K562 (cell line): ENCODE results near the gene NINL. TPM values are rescaled to one million over a fixed set of nuclear protein-coding genes. Genes with fewer than 3 reads are reported as not detected.

Source experiments
- ATAC-seq: fragments of 200-7000 bp; cut with Tn5 transposase; 3 replicates; pipeline ENCODE4 v1.9.1; 2020; ENCODE audit warnings: moderate library complexity
- BruUV-seq: library from RNA; stranded (reverse); fragments of 400-500 nt; replicated peaks from 2 replicates; lab custom pipeline; 2021; lab: Mats Ljungman, UMichigan
- CTCF ChIA-PET: fragments of 300-600 bp; formaldehyde crosslinking; extraction: SDS; loops from one replicate; lab custom pipeline; 2021; ENCODE audit warnings: low intra/inter-chr PET ratio; lab: Yijun Ruan, JAX
- POLR2A ChIA-PET: fragments of 300-600, 350-650 bp; sonication (Branson Sonifier 250); formaldehyde crosslinking; extraction: SDS; loops from one replicate; lab custom pipeline; 2021; ENCODE audit warnings: antibody characterized with exemption, inconsistent platforms; lab: Yijun Ruan, JAX
- DNase-seq, 4 experiments: peaks; one replicate each; pipeline versions ENCODE4 v3.0.0 to v3.0.0-alpha.2; 2011 to 2018; ENCODE audit warnings: low spot score in 3 of 4, mixed read lengths in 3 of 4; ENCODE audit errors: extremely low read depth in 1 of 4
- FAIRE-seq: peaks from 2 replicates; lab custom pipeline; 2011; peaks lifted over from hg19 to GRCh38; lab: Jason Lieb, UNC
- H2AFZ ChIP-seq: 2 replicates; pipeline ENCODE4 v1.6.0; 2011; ENCODE audit warnings: low read depth, low read length, control low read depth, inconsistent platforms
- H3K27ac ChIP-seq: fragments of 200-600 bp; 3 replicates; pipeline ENCODE4 v1.8.0; 2011; ENCODE audit warnings: low read depth, mild to moderate bottlenecking, control low read depth, inconsistent platforms, low read length, moderate library complexity, mixed read lengths; ENCODE audit errors: extremely low read depth
- H3K27me3 ChIP-seq, 2 experiments: fragments of 300-600 bp in 1 of 2; 2 replicates in 1 of 2; 3 replicates in 1 of 2; pipeline versions ENCODE4 v1.6.0 to v1.8.0; 2011; ENCODE audit warnings: inconsistent platforms in 2 of 2, low read length in 2 of 2, mild to moderate bottlenecking in 1 of 2, mixed read lengths in 1 of 2, moderate library complexity in 1 of 2; ENCODE audit not compliant: control insufficient read depth in 2 of 2, insufficient read depth in 2 of 2
- H3K36me3 ChIP-seq: fragments of 300-600 bp; 3 replicates; pipeline ENCODE4 v1.8.0; 2011; ENCODE audit warnings: mild to moderate bottlenecking, low read length, inconsistent platforms; ENCODE audit not compliant: control insufficient read depth, insufficient read depth
- H3K4me1 ChIP-seq, 2 experiments: fragments of 200-600 bp in 1 of 2; replicated peaks in 1 of 2; 2 replicates in 1 of 2; 3 replicates in 1 of 2; pipeline versions ENCODE4 v1.5.1 to v1.8.0; 2011; ENCODE audit warnings: inconsistent platforms in 2 of 2, low read length in 2 of 2, mild to moderate bottlenecking in 1 of 2, mixed read lengths in 1 of 2, moderate library complexity in 1 of 2; ENCODE audit not compliant: control insufficient read depth in 2 of 2, insufficient read depth in 2 of 2
- H3K4me2 ChIP-seq: 2 replicates; pipeline ENCODE4 v1.6.1; 2011; ENCODE audit warnings: low read length, control low read depth, inconsistent platforms, mixed read lengths; ENCODE audit not compliant: insufficient read depth
- H3K4me3 ChIP-seq: fragments of 200-600 bp; sonication (generic), shearing (Covaris generic); 2 replicates; pipeline ENCODE4 v1.5.1; 2016; ENCODE audit warnings: control low read depth, inconsistent platforms
- H3K79me2 ChIP-seq: fragments of 200-600 bp; 3 replicates; pipeline ENCODE4 v1.8.0; 2011; ENCODE audit warnings: low read length, inconsistent platforms; ENCODE audit not compliant: control insufficient read depth, insufficient read depth
- H3K9ac ChIP-seq, 2 experiments: 2 replicates each; pipeline versions ENCODE4 v1.6.0 to v1.6.1; 2011; ENCODE audit warnings: low read depth in 2 of 2, low read length in 2 of 2, control low read depth in 1 of 2, inconsistent platforms in 1 of 2, mild to moderate bottlenecking in 1 of 2, mixed read lengths in 1 of 2; ENCODE audit not compliant: insufficient read depth in 1 of 2
- H3K9me1 ChIP-seq: one replicate; pipeline ENCODE4 v1.6.0; 2011; ENCODE audit warnings: inconsistent platforms, mild to moderate bottlenecking, low read length, moderate library complexity; ENCODE audit not compliant: control insufficient read depth, insufficient read depth
- H3K9me3 ChIP-seq: replicated peaks from 2 replicates; pipeline ENCODE4 v1.5.1; 2011; ENCODE audit warnings: low read depth, low read length, inconsistent platforms; ENCODE audit not compliant: control insufficient read depth, insufficient read depth
- H4K20me1 ChIP-seq: replicated peaks from 2 replicates; pipeline ENCODE4 v1.6.1; 2011; ENCODE audit warnings: low read length, inconsistent platforms, mixed read lengths; ENCODE audit not compliant: control insufficient read depth, insufficient read depth
- EP400 ChIP-seq: fragments of 450-650 bp; IDR thresholded peaks from 2 replicates; pipeline ENCODE4 v1.6.1; 2017; ENCODE audit warnings: antibody characterized with exemption, mild to moderate bottlenecking, moderate library complexity
- KHSRP ChIP-seq: fragments of 450-650 bp; IDR thresholded peaks from 2 replicates; pipeline ENCODE4 v1.6.1; 2017
- MAX ChIP-seq: sonication (generic); formaldehyde crosslinking; IDR thresholded peaks from 2 replicates; pipeline ENCODE4 v1.9.0; 2022; ENCODE audit warnings: mild to moderate bottlenecking, missing genetic modification reagents
- RBM17 ChIP-seq: fragments of 200-400 bp; formaldehyde crosslinking; IDR thresholded peaks from 2 replicates; pipeline ENCODE4 v1.6.1; 2017; ENCODE audit warnings: low read depth, mild to moderate bottlenecking, low read length, borderline replicate concordance
- SAFB ChIP-seq: fragments of 200-400 bp; formaldehyde crosslinking; IDR thresholded peaks from 2 replicates; pipeline ENCODE4 v1.6.1; 2017; ENCODE audit warnings: low read depth, low read length, borderline replicate concordance
- SAP30 ChIP-seq: fragments of 200-600 bp; sonication (generic); IDR thresholded peaks from 2 replicates; pipeline ENCODE4 v1.6.1; 2012; ENCODE audit warnings: borderline replicate concordance, low read depth, mild to moderate bottlenecking, moderate library complexity, low read length, control low read depth, inconsistent platforms; ENCODE audit not compliant: insufficient read depth, poor library complexity, severe bottlenecking
- SNIP1 ChIP-seq: fragments of 450-650 bp; IDR thresholded peaks from 2 replicates; pipeline ENCODE4 v1.7.1; 2017; ENCODE audit warnings: low read depth, mild to moderate bottlenecking
- ZBTB33 ChIP-seq: sonication (generic); formaldehyde crosslinking; IDR thresholded peaks from 2 replicates; pipeline ENCODE4 v1.8.1; 2023; ENCODE audit warnings: mild to moderate bottlenecking, missing genetic modification reagents
- WGBS: fragments of 100-300 bp; shearing (Covaris generic); methylation state at CpG from one replicate; pipeline ENCODE4 v1.1.6; 2016; ENCODE audit warnings: low coverage, mixed read lengths; ENCODE audit not compliant: insufficient coverage; ENCODE audit errors: missing lambda C conversion rate; 5-methylcytosine and 5-hydroxymethylcytosine counted together
- in situ Hi-C: fragments of 300-500 bp; cut with MboI; formaldehyde crosslinking; loops from 4 replicates; pipeline ENCODE4 v1.15.0; 2018; ENCODE audit warnings: inconsistent platforms, mixed read lengths
- intact Hi-C: fragments of 100-400 bp; cut with micrococcal nuclease; formaldehyde crosslinking; loops from 2 replicates; pipeline ENCODE4 v1.14.2; 2022
- polyA plus RNA-seq, 8 experiments: library from polyadenylated mRNA; depleted of rRNA in 4 of 8; stranded (reverse) in 5 of 8; unstranded in 3 of 8; fragments of >200 nt; fragmentation: Nextera tagmentation in 2 of 8; fragmentation: Illumina TruSeq in 1 of 8; extraction: Ambion mirVana in 2 of 8; extraction: Trizol in 1 of 8; gene quantifications; 2 replicates each; pipeline versions ENCODE4 v1.2.1 to v1.2.3, GENCODE V29; 2011 to 2014; ENCODE audit warnings: inconsistent platforms in 1 of 8, missing spikeins in 1 of 8
- total RNA-seq, 7 experiments: library from RNA; depleted of rRNA in 6 of 7; stranded (reverse); fragments of >200 nt in 6 of 7; fragmentation: Illumina TruSeq in 2 of 7; extraction: Trizol in 2 of 7; gene quantifications; 2 replicates each; pipeline versions ENCODE4 v1.2.1 to v1.2.3, GENCODE V29; 2011 to 2021; ENCODE audit warnings: low replicate concordance in 1 of 7
- TF ChIP-seq, protein P1 (sequence below): sonication (generic); formaldehyde crosslinking; IDR thresholded peaks from 2 replicates; pipeline ENCODE4 v1.8.1; 2023; ENCODE audit warnings: missing genetic modification reagents, mild to moderate bottlenecking, borderline replicate concordance

The NINL gene
- total and polyA plus RNA-seq, 9 of the 15 experiments (the other 6 are each of a cell fraction or from before 2014, with no cell fraction given), result 0.03 to 0.22 (median 0.05) TPM; not detected in 5

- no peak for FAIRE-seq
- intact Hi-C loops, result no loop called here
- in situ Hi-C loops, result no loop called here
Observed at GRCh38 chr20:25444556-25444955, 140.8 kb downstream of the NINL start.

DNA sequence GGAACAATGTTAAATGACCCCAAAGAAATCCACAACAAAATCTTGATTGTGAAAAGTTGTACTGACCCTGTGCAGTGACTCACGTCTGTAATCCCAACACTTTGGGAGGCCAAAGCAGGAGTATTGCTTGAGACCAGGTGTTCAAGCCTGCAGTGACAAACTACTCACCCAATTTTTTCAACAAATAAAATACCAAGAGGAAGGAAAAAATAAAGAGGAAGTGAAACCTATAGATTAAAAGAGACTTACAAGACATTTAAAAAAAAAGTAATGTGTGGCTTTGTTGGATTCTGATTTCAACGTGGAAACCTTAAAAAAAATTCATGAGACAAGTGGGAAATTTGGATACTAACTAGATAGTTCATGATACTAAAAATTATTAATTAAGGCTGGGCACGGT lies 146.0 kb downstream of the NINL start:
- no TSS peak for BruUV-seq
- no peak for ATAC-seq
- intact Hi-C loops (no loop called here), in situ Hi-C loops (no loop called here)
- no peaks in the 10 kb centered on the region for H3K9me3 ChIP-seq
- no peaks in the 10 kb centered on the region for H3K4me1 ChIP-seq
- H3K9ac ChIP-seq, result no peak overlapping the region
- H3K79me2 ChIP-seq, result no peaks in the 10 kb centered on the region
- H3K9me1 ChIP-seq, result no peaks in the 10 kb centered on the region
- POLR2A ChIA-PET, result no interaction called here
- no peak overlapping the region for H3K4me3 ChIP-seq
- H3K27me3 ChIP-seq, result no peaks in the 10 kb centered on the region
- H3K4me2 ChIP-seq, result no peak overlapping the region
- no peak overlapping the region for H3K27ac ChIP-seq
- no peaks in the 10 kb centered on the region for H4K20me1 ChIP-seq
- peaks cover 50% of the 10 kb centered on the region; the same call in 1 of the 3 replicates for H3K36me3 ChIP-seq
- CTCF ChIA-PET, result no interaction called here
- no peak overlapping the region for H2AFZ ChIP-seq
- WGBS, result 81% methylated on average over 3 of the region's 3 CpGs
- FAIRE-seq, result no peak
- no peak for DNase-seq
- no peak for TF ChIP-seq EP400
- TF ChIP-seq, protein P1, sequence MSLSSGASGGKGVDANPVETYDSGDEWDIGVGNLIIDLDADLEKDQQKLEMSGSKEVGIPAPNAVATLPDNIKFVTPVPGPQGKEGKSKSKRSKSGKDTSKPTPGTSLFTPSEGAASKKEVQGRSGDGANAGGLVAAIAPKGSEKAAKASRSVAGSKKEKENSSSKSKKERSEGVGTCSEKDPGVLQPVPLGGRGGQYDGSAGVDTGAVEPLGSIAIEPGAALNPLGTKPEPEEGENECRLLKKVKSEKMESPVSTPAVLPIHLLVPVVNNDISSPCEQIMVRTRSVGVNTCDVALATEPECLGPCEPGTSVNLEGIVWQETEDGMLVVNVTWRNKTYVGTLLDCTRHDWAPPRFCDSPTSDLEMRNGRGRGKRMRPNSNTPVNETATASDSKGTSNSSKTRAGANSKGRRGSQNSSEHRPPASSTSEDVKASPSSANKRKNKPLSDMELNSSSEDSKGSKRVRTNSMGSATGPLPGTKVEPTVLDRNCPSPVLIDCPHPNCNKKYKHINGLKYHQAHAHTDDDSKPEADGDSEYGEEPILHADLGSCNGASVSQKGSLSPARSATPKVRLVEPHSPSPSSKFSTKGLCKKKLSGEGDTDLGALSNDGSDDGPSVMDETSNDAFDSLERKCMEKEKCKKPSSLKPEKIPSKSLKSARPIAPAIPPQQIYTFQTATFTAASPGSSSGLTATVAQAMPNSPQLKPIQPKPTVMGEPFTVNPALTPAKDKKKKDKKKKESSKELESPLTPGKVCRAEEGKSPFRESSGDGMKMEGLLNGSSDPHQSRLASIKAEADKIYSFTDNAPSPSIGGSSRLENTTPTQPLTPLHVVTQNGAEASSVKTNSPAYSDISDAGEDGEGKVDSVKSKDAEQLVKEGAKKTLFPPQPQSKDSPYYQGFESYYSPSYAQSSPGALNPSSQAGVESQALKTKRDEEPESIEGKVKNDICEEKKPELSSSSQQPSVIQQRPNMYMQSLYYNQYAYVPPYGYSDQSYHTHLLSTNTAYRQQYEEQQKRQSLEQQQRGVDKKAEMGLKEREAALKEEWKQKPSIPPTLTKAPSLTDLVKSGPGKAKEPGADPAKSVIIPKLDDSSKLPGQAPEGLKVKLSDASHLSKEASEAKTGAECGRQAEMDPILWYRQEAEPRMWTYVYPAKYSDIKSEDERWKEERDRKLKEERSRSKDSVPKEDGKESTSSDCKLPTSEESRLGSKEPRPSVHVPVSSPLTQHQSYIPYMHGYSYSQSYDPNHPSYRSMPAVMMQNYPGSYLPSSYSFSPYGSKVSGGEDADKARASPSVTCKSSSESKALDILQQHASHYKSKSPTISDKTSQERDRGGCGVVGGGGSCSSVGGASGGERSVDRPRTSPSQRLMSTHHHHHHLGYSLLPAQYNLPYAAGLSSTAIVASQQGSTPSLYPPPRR (CRISPR knock-in tag), result no peak
- TF ChIP-seq ZBTB33 (CRISPR knock-in tag), result no peak
- no peak for TF ChIP-seq SAFB
- TF ChIP-seq SAP30, result no peak

More at GRCh38 chr20:25444556-25444955, 140.8 kb downstream of the NINL start:
- no peak overlapping the region for H3K27ac ChIP-seq
- BruUV-seq, result no TSS peak
- no peaks in the 10 kb centered on the region for H4K20me1 ChIP-seq
- ATAC-seq, result no peak
- no peaks in the 10 kb centered on the region for H3K9me3 ChIP-seq
- H3K9me1 ChIP-seq, result no peaks in the 10 kb centered on the region
- CTCF ChIA-PET, result no interaction called here
- WGBS, result 100% methylated on average over 4 of the region's 4 CpGs
- H3K9ac ChIP-seq, result no peak overlapping the region
- TF ChIP-seq EP400 (no peak), MAX (CRISPR knock-in tag) (no peak), RBM17 (no peak), SNIP1 (no peak), KHSRP (no peak)
- no peak overlapping the region for H3K4me2 ChIP-seq
- no peaks in the 10 kb centered on the region for H3K79me2 ChIP-seq
- DNase-seq, result no peak
- H3K4me1 ChIP-seq, result no peaks in the 10 kb centered on the region
- peaks cover 48% of the 10 kb centered on the region; the same call in 2 of the 3 replicates for H3K36me3 ChIP-seq
- POLR2A ChIA-PET, result no interaction called here
- H3K27me3 ChIP-seq, result no peaks in the 10 kb centered on the region
- H3K4me3 ChIP-seq, result no peak overlapping the region
- no peak overlapping the region for H2AFZ ChIP-seq
